ENCODE results near the gene KIF26A.

Gene KIF26A

DNA sequence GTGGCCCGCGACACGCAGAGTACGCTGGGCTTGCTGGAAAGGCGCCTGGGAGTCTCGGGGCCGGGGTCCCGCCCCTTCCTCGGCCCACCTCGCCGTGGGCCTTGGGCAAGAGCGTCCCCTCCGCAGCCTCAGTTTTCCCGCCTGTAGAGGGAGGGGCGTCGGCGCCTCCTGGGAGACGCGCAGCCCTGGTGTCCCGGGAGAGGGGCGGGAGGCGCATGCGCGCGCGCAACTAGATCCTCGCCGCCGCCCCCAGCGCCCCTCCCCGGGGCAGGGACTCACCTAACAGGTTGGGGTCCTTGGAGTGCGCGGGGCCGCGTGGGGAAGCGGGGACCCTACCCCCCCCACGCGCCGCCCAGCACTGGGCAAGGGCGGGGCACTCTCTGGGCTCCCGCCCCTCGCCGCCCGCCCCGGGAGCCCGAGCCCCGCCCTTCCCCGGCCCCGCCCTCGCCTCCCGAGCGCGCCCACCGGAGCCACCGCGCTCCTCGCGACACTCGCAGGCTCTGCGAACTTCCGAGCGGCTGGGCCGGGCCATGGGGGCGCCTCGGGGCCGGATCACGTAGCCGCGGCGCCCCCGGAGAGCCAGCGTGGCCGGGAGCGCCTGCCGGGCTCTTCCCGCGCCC lies at the start of gene KIF26A:
Gene KIF26A, plus strand, starts transcription at position 490 of the 620 bp plus-strand sequence. CDS start 136 bp downstream, outside the sequence.
- DNase-seq (ENCODE audit: low read depth), result no peak

DNA sequence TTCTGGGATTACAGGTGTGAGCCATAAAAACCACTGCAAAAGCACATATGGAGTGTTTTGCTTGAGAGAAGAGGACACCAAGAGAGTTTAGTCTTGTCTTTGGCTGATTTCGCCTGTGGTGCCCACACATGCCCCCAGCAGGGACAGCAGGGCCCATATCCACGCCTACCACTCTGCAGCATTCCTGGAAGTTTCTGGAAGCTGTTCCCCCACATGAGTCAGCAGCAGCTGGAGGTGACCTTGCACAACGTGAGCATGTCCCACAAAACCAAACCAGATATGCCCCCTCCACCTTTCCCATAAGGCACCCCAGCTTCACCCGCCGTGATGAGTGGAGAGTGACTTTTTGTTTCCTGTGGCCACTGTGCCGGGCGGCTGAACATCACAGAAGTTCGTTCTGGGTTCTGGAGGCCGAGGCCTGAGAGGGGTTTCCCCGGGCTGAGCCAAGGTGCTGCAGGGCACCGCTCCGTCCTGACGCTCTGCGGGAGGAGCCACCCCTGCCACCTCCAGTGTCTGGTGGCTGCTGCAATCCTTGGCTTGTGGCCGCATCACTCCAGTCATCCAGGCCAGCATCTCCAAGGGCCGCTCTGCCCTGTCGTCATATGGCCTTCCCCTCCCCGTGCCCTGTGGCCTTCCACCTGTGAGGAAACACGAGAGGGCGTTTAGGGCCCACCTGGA lies 48.2 kb upstream of the KIF26A start:
- no peak for DNase-seq (ENCODE audit: low read depth)

DNA sequence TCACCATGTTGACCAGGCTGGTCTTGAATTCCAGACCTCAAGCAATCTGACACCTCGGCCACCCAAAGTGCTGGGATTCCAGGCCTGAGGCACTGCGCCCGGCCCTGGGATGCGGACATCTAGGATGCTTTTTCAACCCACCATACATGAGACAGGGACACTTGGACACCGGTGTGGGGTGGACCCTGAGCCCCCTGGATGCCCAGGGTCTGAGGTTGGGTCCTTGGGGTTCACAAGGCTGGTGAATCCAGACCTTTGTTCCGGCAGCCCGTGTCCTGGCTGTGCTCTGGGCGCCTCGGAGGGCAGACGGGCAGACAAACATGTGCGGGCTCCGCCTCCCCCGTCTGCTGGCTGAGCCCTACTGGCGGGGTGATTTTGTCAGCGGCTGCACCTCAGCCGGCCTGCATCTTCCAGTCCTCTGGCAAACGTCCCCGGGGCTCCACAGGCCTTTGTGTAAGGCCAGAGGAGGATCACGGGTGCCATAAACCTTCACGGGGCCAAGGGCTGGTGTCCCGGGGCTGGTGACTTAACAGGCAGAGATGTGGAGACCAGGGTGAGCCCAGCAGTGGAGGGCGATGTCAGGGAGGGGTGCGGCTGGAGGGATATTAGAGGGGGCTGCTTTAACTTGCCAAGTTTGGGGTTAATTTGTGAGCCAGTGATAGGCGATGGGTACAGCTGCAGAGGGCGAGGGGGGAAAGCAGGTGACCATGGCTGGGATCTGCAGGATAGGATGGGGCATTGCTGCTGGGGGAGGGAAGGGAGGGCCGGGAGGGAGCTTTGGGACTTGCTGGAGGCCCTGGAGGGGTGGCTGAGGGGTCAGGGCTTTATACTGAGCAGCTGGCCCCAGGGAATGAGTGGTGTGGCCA lies 47.1 kb upstream of the KIF26A start:
- no peak for DNase-seq (ENCODE audit: low read depth)

DNA sequence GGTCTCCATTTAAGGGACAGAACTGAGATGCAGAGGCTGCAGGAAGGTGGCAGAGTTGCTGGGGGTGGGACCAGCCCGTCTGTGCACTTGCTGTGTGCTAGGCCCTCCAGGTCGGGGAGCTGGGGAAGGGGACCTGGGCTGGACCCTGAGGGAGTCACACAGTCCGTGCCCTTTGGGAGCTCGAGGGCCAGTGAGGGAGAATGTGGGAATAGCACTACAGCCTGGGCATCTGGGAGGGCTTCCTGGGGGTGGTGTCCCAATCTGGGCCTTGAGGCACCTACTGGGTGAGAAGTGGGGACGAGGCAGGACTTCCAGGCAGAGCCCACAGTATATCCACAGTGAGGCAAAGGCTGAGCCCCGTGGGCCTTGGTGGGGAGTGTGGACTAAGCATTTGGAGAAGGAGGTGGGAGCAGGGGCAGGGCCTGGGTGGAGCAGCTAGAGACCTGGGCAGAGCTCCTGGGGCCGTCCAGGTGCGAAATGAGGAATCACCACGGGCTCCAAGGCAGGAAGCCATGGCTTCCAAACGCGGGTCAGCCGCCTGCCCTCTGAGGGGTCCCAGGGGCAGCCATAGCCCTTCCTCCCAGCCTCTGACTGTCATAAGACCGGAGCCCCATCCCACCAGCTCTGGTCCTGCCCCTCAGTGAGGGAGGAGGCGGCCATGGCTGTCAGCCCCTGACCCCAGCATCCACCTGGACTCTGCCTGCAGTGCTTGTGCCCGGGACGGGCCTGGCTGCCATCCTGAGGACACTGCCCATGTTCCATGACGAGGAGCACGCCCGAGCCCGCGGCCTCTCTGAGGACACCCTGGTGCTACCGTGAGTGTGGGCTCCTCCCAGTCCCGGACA lies 46.2 kb upstream of the KIF26A start:
- DNase-seq (ENCODE audit: low read depth), result no peak

DNA sequence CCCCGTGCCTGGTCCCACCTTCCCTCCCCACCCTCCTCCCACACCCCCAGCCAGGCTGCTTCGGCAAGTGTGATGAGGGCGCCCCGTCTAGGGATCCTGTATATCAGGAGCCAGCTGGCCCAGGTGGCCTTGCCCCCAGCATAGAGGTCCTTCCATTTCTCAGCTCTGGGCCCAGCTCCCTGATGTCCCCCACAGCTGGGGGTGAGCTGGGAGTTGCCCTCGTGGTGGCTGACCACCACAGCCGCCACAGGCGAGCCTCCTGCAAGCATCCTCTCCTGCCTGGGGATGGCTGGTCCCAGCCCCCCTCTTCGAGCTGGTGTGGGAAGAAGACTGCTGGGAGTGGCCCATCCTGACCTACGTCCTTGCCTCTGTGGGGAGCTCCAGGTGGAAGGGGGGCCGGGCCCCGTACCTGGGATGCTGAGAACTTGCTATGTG lies 45.4 kb upstream of the KIF26A start:
- no peak for DNase-seq (ENCODE audit: low read depth)

DNA sequence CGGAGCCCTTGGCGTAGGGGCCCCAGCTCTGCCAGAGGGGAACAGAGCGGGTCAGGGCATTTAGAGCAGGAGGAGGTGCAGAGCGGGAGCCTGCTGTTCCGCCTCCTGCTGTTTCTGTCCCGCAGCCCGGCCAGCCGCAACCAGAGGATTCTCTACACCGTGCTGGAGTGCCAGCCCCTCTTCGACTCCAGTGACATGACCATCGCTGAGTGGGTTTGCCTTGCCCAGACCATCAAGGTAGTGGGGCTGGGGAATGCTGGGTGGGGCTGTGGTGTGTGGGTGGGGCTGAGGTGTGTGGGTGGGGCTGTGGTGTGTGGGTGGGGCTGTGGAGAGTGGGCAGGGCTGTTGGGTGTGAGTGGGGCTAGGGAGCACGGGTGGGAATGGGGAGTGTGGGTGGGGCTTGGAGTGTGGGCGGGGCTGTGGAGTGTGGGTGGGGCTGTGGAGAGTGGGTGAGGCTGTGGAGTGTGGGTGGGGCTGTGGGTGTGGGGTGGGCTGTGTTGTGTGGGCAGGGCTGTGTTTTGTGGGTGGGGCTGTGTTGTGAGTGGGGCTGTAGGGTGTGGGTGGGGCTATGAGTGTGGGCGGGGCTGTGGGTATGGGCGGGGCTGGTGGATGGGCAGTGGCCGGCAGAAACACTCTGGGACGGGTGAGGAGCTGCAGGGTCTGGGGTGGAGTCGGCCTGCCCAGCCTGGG lies 44.9 kb upstream of the KIF26A start:
- no peak for DNase-seq (ENCODE audit: low read depth)

DNA sequence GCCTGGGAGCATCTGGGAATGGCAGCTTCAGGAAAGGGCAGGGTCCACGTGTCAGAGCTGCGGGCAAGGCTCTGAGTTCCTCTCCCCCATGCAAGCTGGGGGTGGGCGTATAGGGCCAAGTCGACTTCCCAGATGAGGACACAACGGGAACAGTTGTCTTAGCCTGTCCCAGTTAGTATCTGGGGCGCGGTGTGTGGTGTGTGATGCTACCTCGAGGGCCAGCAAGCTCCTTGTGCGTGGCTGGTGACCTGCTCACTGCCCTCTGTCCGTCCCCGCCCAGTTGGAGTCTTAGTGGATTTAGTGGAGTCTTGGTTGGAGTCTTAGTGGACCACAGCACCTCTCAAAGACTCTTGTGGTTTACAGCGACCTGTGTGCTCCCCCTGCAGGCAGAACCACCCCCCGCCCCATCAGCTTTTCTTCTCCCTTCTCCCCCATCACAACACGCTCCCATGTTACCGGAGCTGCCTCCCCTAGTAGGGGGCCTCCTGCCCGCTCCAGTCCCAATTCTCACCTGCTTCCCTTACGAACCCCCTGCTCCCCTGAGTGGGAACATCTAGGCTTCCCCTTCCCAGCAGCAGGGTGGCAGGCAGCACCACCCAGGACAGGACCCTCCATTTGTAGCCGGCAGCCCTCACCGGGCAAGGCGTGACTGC lies 44.2 kb upstream of the KIF26A start:
- DNase-seq (ENCODE audit: low read depth), result no peak

DNA sequence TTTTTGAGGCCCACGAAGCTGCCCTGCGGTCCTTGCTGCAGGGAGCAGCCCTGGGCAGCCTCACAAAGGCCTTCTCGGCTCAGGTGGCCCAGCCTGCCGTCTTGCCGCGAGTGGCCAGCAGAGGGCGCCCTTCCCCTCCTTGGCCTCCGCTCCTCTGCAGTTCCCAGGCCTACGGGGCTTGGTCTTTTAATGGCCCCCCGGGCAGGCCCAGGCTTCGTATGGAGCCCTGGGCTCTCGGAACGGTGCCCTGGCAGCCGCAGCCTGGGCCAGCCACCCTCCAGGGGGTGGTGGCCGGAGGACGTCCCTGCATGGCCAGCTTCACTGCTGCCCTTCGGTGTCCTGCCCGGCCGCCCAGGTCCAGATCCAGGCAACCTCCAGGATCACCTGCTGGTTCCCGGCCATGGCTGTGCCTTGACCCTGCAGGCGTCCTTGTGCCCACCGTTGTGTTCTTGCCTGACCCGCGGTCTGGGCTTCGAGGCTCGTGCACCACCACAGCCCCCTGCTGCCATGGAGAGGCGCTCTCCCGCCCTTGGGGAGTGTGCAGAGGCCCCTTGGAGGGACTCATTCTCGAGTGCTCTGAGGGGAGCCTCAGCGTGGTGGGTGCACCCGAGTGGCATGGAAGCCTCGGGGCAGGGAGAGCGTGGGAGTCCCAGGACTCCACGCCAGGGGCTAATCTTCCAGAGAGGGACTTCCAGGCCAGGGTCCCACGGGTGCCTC lies 43.5 kb upstream of the KIF26A start:
- peak; percentile 59 for DNase-seq (ENCODE audit: low read depth)

DNA sequence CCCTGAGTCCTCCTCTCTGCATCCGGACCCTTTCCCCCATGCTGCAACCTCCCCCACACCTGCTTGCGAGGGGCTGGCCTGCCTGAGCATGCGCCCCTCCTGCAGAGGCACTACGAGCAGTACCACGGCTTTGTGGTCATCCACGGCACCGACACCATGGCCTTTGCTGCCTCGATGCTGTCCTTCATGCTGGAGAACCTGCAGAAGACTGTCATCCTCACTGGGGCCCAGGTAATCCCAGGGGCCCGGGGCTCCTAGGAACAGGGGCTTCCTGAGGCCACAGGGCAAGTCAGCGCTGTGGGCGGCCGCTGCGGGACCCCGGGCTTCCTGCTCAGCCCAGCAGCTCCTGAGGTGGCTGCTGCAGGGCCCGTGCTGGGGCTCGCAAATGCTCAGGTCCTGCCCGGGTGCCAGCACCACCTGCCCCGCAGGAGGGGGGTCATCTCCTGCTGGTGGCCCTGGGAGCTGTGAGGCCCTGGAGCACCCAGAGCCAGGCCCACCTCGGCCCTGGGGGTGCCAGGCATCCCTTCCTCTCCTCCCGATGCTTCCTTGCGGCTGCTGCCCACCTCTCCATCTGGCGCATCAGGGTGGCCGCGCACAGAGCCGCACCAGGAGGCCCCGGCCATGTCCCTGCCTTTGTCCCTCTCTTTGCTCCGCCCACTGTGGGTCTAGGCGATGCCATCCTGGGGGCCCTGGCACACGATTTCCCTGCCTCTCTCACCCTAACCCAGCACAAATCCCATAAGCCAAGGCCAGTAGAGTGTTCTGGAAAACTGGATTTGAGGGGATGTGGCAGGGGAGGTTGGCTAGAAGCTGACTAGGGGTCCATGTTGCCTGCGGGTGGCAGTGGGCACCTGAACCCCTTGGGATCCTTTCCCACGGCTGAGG lies 42.7 kb upstream of the KIF26A start:
- no peak for DNase-seq (ENCODE audit: low read depth)

DNA sequence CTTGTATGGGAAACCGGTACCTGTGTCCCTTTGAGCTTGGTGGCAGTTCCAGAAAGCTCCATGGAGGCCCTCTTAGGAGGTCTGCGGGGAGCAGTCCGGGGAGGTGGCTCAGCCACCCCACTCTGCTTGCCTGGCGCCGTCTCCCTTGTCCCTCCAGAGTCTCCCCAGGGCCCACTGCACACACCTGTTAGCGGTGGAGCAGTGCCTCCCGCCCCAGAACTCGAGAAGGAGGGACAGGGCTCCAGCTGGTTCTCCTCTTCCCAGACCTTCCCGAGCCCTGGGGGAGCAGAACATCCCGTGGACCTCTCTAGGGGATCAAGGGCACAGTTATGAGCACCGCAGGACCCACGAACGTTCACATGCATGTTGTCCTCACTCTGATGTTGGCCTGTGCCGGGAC lies 42.1 kb upstream of the KIF26A start:
- DNase-seq (ENCODE audit: low read depth), result no peak

DNA sequence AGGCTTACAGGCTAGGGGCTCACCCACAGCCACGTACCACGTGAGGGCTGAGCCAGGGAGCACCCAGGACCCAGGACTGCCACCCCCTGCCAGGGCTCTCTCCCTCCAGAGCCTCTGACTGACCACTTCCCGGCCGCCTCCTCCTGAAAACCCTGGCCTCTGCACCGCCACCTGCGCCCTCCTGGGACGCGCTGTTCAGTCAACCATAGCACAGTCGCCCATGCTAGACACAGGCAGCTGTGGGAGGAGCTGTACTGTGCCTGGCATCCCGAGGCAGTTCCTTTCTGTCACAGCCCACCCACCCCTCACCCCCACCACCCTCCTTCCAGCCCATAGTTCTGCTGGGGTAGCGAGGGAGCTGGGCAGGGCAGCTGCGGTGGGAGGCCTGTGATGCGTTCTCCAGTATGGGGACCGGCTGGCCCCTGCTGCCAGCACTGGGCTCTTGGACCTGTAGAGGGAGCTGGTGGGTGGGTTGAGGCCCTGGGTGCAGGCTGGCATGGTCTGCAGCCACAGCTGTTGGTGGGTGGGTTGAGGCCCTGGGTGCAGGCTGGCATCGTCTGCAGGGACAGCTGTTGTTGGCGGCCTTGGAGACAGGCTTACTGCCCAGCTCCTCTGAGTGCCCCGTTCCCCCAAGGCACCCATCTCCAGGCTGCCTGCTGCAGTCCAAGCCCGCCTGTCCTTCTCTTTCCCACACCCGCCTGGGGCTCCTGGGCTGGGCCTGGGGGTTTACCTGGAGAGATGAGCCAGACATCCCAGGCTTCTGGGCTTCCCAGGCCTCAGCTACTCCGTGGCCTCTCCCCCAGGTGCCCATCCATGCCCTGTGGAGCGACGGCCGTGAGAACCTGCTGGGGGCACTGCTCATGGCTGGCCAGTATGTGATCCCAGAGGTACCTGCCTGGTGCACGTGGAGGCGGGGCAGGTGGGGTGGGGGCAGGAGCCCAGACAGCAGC lies 41.4 kb upstream of the KIF26A start:
- no peak for DNase-seq (ENCODE audit: low read depth)

DNA sequence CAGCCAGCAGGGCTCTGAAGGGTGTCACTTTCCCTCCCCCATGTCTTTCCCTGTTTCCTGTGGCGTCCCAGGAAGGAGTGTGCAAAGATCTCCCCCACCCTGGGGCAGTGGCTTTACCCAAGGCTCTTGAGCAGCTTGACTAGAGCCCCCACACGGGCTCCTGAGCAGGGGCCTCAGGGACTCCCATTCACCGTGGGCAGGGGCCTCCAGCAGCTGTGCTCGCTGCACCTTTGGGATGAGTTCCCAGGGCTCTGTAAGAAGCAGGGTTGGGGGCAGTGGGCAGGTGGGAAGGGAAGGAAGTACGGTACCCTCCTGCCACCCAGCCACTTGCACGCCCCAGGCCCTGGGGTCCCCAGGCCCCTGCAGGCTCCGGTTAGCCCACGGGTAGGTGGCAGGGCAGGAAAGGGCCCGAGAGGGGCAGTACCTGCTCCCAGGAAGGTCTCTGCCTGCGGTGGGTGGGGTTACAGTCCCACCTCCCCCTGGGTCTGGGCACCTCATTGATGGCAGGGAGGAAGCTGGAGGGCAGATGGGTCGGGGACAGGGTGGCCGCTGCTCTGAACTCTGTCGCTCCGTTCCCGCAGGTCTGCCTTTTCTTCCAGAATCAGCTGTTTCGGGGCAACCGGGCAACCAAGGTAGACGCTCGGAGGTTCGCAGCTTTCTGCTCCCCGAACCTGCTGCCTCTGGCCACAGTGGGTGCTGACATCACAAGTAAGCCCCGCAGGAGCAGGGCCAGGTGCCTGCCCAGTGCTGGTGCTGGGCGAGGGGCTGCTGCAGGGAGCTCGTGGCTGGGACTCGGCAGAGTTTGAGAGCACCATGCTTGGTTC lies 39.9 kb upstream of the KIF26A start:
- no peak for DNase-seq (ENCODE audit: low read depth)

DNA sequence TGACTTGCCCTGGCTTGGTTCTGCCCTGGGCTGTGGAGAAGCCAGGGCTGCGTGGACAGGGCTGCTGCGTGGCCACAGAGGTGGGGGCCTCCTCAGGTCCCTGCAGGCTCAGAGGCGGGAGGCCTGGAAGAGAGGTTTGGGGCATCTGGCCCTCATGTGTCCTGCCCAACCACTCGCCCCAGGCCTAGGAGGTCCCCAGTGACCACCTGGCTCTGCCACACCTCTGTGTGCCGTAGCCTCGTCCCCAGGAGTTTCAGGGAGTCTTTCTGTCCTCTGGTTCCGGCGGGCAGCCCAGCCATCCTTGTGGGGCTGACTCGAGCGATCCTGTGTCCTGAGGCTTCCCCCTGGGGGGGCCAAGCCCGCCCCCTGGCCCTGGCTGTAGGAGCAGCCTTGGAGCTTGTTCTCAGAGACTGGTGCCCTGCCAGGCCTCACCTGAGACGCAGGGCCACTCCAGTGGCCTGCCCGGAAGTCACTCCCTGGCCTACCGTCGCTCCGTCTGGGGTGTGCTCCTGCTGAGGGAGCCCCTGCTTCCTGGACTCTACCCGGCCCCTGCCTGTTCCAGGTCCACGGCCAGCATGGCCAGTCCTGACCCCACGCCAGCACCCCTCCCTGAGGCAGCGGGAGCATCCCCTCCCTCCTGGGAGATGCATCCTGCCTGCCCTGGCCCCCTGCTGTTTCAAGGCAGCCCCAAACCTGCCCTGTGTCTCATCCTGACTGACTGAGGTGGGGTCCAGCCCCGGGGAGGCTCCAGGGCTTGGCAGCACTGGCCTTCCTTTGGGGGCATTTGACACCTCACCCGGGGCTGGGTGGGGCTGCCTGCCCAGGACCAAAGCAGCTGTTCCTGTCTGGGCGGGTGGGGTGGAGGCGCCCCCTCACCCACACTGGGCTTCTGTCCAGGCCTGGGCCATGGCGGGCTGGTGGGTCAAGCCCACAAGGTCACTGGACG lies 39.0 kb upstream of the KIF26A start:
- no peak for DNase-seq (ENCODE audit: low read depth)

DNA sequence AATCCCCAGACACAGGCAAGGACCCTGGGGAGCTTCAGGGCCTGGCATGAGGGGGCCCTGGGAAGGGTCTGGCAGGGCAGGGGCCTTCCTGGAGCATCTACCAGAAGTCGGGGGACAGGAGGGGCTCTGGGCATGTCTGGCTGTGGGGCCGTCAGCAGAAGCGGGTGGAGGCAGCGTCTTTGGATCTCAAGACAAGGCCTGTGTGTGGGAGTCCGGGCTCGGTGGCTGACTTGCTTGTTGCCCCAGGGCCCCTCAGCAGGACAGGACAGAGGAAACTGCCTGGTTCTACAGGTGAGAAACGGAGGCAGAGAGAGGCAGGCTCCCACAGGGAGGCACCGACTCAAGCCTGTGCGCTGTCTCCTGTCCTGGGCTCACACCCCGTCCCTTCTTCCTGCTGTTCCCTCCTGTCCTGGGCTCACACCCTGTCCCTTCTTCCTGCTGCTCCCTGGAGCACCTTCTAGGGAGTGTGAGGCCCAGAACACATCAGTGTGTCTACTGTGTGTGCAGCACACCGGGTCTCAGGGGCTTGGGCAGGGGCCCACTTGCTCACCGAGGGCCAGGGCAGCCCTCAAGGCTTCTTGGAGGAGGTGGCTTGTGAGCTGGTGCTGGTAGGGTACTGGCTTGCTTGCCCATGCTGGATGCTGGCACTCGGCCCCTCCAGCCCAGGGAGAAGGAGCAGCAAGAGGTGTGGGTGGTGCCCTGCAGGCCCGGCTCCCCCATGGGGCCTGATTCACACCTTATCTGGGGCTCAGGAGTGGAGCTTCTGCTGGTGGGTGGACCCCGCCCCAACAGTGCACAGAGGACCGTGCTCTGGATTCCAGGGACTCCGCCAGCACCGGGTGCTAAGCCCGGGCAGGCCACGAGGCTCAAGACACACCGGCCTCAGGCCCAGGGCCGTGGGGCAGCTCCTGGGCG lies 38.0 kb upstream of the KIF26A start:
- no peak for DNase-seq (ENCODE audit: low read depth)

DNA sequence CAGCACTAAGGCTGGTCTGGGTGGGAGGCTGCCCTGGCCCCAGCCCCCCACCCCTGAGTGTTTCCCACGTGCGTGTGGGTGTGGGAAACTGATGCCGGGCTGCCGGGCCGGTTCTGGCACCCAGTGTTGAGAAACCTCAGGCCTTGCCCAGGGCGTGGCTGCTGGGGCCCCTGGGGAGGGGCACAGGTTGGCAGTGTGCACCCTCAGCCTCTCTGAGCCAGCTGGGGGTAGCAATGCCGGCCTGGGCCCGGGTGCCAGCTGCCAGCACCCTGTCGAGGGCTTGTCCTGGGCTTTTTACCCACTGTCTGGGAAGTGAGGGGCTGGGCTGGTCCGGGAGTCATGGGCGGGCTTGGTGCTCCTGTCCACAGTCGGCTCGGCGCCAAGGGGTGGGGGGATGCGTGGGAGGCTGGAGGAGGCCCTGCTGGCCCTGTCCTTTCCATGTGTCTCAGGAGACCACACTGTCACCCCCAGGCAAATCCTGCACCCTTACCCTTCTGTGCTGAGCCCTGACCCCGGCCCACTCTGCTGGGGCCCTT lies 37.2 kb upstream of the KIF26A start:
- DNase-seq (ENCODE audit: low read depth), result no peak

Data from stimulated activated CD8-positive, alpha-beta memory T cell treated with anti-CD3 and anti-CD28 coated beads, Interleukin-15, amount 100 ng/mL, for 1 hour (primary cell).